Activated B cell treated with CpG ODN at 0.5 μM for 24 hours (primary cell): ENCODE results near the gene TJP3. TPM values are rescaled to one million over a fixed set of nuclear protein-coding genes. Genes with fewer than 3 reads are reported as not detected.

Source experiments
- ATAC-seq: fragments of 200-7000 bp; cut with Tn5 transposase; one replicate; pipeline ENCODE4 v1.10.0; 2021; ENCODE audit warnings: low read depth, mild to moderate bottlenecking, moderate library complexity
- CTCF ChIA-PET: fragments of 350-600 bp; sonication (Branson Sonifier 250); formaldehyde crosslinking; loops from one replicate; lab custom pipeline; 2021; ENCODE audit warnings: antibody characterized with exemption; lab: Charles Lee
- POLR2A ChIA-PET: fragments of 350-600 bp; sonication (Branson Sonifier 250); formaldehyde crosslinking; loops from one replicate; lab custom pipeline; 2021; ENCODE audit warnings: antibody characterized with exemption; lab: Charles Lee
- DNase-seq: peaks from one replicate; pipeline ENCODE4 v3.0.0; 2022
- H3K27ac Mint-ChIP-seq: one replicate; pipeline ENCODE4 v1.8.0; 2020; ENCODE audit warnings: mixed read lengths
- H3K27me3 Mint-ChIP-seq: one replicate; pipeline ENCODE4 v1.8.0; 2021; ENCODE audit warnings: mixed read lengths
- H3K36me3 Mint-ChIP-seq: one replicate; pipeline ENCODE4 v1.8.0; 2021; ENCODE audit warnings: low read depth, mixed read lengths
- H3K4me1 Mint-ChIP-seq: one replicate; pipeline ENCODE4 v1.8.0; 2021; ENCODE audit warnings: mixed read lengths
- H3K4me3 Mint-ChIP-seq: one replicate; pipeline ENCODE4 v1.8.0; 2020; ENCODE audit warnings: mild to moderate bottlenecking, mixed read lengths
- H3K9me3 Mint-ChIP-seq: one replicate; pipeline ENCODE4 v1.8.0; 2020; ENCODE audit warnings: mixed read lengths
- intact Hi-C: fragments of 100-400 bp; cut with micrococcal nuclease; formaldehyde crosslinking; loops from one replicate; pipeline ENCODE4 v1.15.1; 2024
- total RNA-seq: library from RNA; stranded (reverse); gene quantifications from 2 replicates; pipeline ENCODE4 v1.2.3, GENCODE V29; 2022
- TF ChIP-seq, protein P1 (sequence below): fragments of 200-600 bp; IDR thresholded peaks from one replicate; pipeline ENCODE4 v1.8.0; 2022; ENCODE audit warnings: antibody characterized with exemption, mild to moderate bottlenecking

Gene TJP3
- total RNA-seq, 1 donor from 2014 or later: 0.86 TPM

DNA sequence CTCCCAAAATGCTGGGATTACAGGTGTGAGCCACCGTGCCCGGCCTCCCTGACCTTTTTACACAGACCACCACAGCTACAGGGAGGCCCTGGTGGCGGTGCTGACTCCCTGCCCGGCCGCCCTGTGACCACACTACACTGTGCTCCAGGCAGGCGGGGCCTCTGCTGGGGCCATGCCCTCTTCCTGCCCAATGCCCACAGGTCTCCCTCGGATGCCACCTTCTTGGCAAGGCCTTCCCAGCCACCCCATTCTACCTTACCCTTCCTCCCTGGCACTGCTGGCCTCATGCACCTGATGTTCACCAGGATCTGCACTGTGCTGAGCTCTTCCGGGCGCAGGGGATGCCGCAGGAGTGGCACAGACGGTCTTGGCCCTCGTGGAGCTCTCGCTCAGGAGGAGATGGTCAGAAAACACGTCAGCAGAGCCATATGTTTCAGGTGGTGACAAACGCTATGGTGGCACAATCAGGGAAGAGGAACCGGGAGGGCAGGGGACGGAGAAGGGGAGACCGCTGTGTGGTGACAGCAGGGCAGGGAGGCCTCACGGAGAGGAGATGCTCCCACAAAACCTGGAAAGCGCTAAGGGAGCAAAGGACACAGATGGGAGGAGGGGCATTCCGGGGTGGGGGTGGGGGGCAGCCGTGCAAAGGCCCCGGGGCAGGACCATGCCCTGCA is 12.1 kb upstream of the TJP3 start:
- intact Hi-C loops: no loop called here
- no peaks in the 10 kb centered on the region for H3K9me3 Mint-ChIP-seq
- H3K36me3 Mint-ChIP-seq: peaks cover 14% of the 10 kb centered on the region
- ATAC-seq: no peak
- no peak for DNase-seq
- peaks cover 46% of the 10 kb centered on the region for H3K4me1 Mint-ChIP-seq
- H3K4me3 Mint-ChIP-seq: no peak overlapping the region
- TF ChIP-seq, protein P1, sequence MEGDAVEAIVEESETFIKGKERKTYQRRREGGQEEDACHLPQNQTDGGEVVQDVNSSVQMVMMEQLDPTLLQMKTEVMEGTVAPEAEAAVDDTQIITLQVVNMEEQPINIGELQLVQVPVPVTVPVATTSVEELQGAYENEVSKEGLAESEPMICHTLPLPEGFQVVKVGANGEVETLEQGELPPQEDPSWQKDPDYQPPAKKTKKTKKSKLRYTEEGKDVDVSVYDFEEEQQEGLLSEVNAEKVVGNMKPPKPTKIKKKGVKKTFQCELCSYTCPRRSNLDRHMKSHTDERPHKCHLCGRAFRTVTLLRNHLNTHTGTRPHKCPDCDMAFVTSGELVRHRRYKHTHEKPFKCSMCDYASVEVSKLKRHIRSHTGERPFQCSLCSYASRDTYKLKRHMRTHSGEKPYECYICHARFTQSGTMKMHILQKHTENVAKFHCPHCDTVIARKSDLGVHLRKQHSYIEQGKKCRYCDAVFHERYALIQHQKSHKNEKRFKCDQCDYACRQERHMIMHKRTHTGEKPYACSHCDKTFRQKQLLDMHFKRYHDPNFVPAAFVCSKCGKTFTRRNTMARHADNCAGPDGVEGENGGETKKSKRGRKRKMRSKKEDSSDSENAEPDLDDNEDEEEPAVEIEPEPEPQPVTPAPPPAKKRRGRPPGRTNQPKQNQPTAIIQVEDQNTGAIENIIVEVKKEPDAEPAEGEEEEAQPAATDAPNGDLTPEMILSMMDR: no peak
- H3K27ac Mint-ChIP-seq: no peak overlapping the region
- H3K27me3 Mint-ChIP-seq: no peaks in the 10 kb centered on the region
- POLR2A ChIA-PET: interaction anchor here (0.7 to 1.0 kb wide), 2 partner anchors 13 to 265 kb away, joined by 3 to 6 read pairs; no protein-coding TSS in a partner anchor
- CTCF ChIA-PET: interaction anchor here (0.9 kb wide), 1 partner anchor 30 kb away, joined by 7 read pairs; no protein-coding TSS in a partner anchor

DNA sequence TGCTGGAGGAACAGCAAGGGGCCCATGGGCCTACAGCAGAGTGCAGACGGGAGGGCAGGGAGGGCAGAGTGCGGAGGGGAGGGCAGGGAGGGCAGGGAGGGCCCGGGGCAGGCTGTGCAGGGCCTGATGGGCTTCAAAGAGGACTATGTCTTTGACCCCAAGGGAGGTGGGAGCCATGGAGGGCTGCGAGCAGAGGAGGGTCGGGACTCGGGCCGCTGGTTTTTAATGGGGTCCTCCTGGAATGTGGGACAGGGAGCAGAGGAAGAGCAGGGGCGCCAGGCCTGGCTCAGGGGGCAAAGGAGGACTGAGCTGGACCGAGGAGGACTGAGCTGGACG is 11.6 kb upstream of the TJP3 start:
- ChIA-PET POLR2A (interaction anchor here (0.7 to 2.7 kb wide), 2 partner anchors 13 to 266 kb away, joined by 3 to 8 read pairs; no protein-coding TSS in a partner anchor), CTCF (interaction anchor here (1.2 kb wide), 2 partner anchors 13 to 31 kb away, joined by 4 to 6 read pairs; no protein-coding TSS in a partner anchor)
- H3K36me3 Mint-ChIP-seq: peaks cover 13% of the 10 kb centered on the region
- H3K9me3 Mint-ChIP-seq: no peaks in the 10 kb centered on the region
- peaks cover 41% of the 10 kb centered on the region for H3K4me1 Mint-ChIP-seq
- TF ChIP-seq, protein P1: no peak
- no peak overlapping the region for H3K4me3 Mint-ChIP-seq
- H3K27me3 Mint-ChIP-seq: no peaks in the 10 kb centered on the region
- DNase-seq: no peak
- no peak overlapping the region for H3K27ac Mint-ChIP-seq
- intact Hi-C loops: no loop called here
- ATAC-seq: no peak

- Mint-ChIP-seq H3K36me3 (peaks cover 13% of the 10 kb centered on the region), H3K4me3 (no peak overlapping the region)
- TF ChIP-seq, protein P1: no peak
Observed at GRCh38 chr19:3697094-3697493, 11.1 kb upstream of the TJP3 start.

DNA sequence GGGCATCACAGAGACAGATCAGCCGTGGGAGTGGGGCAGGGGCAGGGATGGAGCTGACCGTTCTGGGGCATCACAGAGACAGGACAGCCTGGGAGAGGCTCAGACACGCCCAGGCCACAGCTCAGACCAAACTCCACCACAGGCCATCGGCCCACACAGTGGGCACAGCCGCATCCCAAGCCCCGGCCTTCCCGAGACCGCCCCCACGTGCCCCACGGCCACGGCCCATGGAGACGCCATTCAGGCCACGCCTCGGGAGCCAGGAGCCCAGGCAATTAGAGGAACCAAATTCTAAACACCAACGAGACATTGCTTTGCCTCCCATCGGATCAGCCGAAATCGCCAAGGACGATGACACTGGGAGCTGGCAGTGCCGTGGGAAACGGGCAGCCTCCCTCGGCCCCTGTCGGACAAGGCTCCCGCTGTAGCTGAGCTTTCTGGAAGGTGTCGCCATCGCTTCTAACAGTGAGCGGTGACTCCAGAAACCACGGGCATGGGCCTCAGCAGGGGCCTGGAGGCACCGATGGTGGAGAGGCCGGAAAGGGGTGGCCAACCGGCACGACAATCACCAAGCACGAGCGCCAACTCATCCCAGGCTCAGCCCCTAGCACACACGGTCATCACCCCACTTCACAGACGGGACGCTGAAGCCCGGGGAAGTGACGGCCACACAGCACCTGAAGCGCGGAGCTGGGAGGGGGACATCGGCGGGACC is 10.4 kb upstream of the TJP3 start:
- ChIA-PET CTCF (interaction anchor here (1.0 to 1.2 kb wide), 3 partner anchors 14 to 32 kb away, joined by 3 to 6 read pairs (median 4); no protein-coding TSS in a partner anchor), POLR2A (interaction anchor here (0.9 to 2.7 kb wide), 3 partner anchors 8 to 14 kb away, joined by 3 to 8 read pairs (median 4); no protein-coding TSS in a partner anchor)
- Mint-ChIP-seq H3K27ac (peak overlapping the region; percentile 70), H3K4me1 (peaks cover 36% of the 10 kb centered on the region), H3K36me3 (peaks cover 13% of the 10 kb centered on the region), H3K4me3 (peak overlapping the region; percentile 66), H3K27me3 (no peaks in the 10 kb centered on the region), H3K9me3 (no peaks in the 10 kb centered on the region)
- TF ChIP-seq, protein P1: no peak
- ATAC-seq (no peak), DNase-seq (no peak)
- intact Hi-C loops: no loop called here

More at GRCh38 chr19:3697094-3697493, 11.1 kb upstream of the TJP3 start:
- Mint-ChIP-seq H3K27ac (no peak overlapping the region), H3K9me3 (no peaks in the 10 kb centered on the region), H3K4me1 (peaks cover 41% of the 10 kb centered on the region), H3K27me3 (no peaks in the 10 kb centered on the region)
- POLR2A ChIA-PET: interaction anchor here (0.9 to 2.7 kb wide), 3 partner anchors 7 to 13 kb away, joined by 3 to 8 read pairs (median 4); no protein-coding TSS in a partner anchor
- intact Hi-C loops: no loop called here
- DNase-seq (no peak), ATAC-seq (no peak)
- CTCF ChIA-PET: interaction anchor here (1.2 kb wide), 2 partner anchors 13 to 32 kb away, joined by 4 to 6 read pairs; no protein-coding TSS in a partner anchor
